ENCODE results near the gene FHOD3. TPM values are rescaled to one million over a fixed set of nuclear protein-coding genes. Genes with fewer than 3 reads are reported as not detected.

Gene FHOD3
- total RNA-seq, 1 donor from 2014 or later: 8.9 TPM

GRCh38 chr18:36826556-36826955 is 529.0 kb downstream of the FHOD3 start:
- Mint-ChIP-seq H3K36me3 (ENCODE audit: low read depth) (peaks cover 2% of the 10 kb centered on the region), H3K4me1 (ENCODE audit: low read depth) (peaks cover 33% of the 10 kb centered on the region), H3K9me3 (ENCODE audit: low read depth) (no peaks in the 10 kb centered on the region), H3K4me3 (ENCODE audit: unreplicated experiment) (no peak overlapping the region), H3K27me3 (ENCODE audit: low read depth) (no peaks in the 10 kb centered on the region), H3K27ac (ENCODE audit: unreplicated experiment) (no peak overlapping the region)
- no peak for DNase-seq (ENCODE audit: low spot score)
- no peak for TF ChIP-seq CTCF (IDR thresholded peaks at IDR 0.05)

DNA sequence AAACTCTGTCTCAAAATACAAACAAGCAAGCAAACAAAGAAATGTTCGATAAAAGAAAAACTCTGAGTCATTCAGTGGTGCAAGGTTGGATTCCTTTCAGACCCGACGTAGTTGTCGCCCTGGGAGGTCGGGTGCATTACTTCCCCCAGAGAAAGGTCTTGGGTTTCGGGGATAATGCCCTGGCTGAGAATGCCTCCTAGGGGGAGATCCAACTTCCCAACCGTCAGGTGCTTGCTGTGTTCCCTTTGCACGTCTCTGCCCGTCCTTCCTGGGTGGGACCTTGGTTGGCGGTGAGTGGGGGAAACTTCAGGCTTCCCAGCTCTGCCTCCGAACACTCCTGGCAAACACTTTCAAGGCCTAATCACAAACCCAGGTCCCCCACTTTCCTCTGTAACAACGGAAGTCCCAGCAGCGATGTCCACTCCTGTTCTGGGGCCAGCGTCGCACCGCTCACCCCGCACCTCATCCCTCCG is 530.7 kb downstream of the FHOD3 start:
- Mint-ChIP-seq H3K4me3 (ENCODE audit: unreplicated experiment) (peak overlapping the region; percentile 98), H3K27ac (ENCODE audit: unreplicated experiment) (peak overlapping the region; percentile 96), H3K4me1 (ENCODE audit: low read depth) (peaks cover 34% of the 10 kb centered on the region), H3K27me3 (ENCODE audit: low read depth) (no peaks in the 10 kb centered on the region), H3K36me3 (ENCODE audit: low read depth) (peaks cover 2% of the 10 kb centered on the region), H3K9me3 (ENCODE audit: low read depth) (no peaks in the 10 kb centered on the region)
- DNase-seq (ENCODE audit: low spot score): no peak
- TF ChIP-seq CTCF (IDR thresholded peaks at IDR 0.05): peak; percentile 11

GRCh38 chr18:36828630-36829361 is 531.3 kb downstream of the FHOD3 start, which contains the start of the genes KIAA1328 and TPGS2:
TSS of gene KIAA1328 (plus strand) at chr18:36829127. CDS start at chr18:36829139, 12 bp downstream.
TSS of gene TPGS2 (minus strand) at chr18:36829002. CDS start at chr18:36828767, 235 bp downstream.
- peak; percentile 80 for TF ChIP-seq CTCF (IDR thresholded peaks at IDR 0.05)
- peak within 1 kb of the TSS; percentile 98 for H3K4me3 Mint-ChIP-seq (ENCODE audit: unreplicated experiment)
- peak; percentile 95 for DNase-seq (ENCODE audit: low spot score)
- no peaks in the 10 kb centered on the region for H3K9me3 Mint-ChIP-seq (ENCODE audit: low read depth)
- peaks cover 2% of the 10 kb centered on the region for H3K36me3 Mint-ChIP-seq (ENCODE audit: low read depth)
- H3K27ac Mint-ChIP-seq (ENCODE audit: unreplicated experiment): peak within 1 kb of the TSS; percentile 96
- no peaks in the 10 kb centered on the region for H3K27me3 Mint-ChIP-seq (ENCODE audit: low read depth)
- peaks cover 32% of the 10 kb centered on the region for H3K4me1 Mint-ChIP-seq (ENCODE audit: low read depth)

Other genes starting within 250 kb of the FHOD3 start
- 35.5 to 45.2 TPM (median 39.8 TPM) in 3 replicates for gene RPRD1A, start 230.2 kb upstream of the FHOD3 start, total RNA-seq
- gene SLC39A6, start 168.4 kb upstream of the FHOD3 start, total RNA-seq: 84.9 to 89.9 TPM (median 86.4 TPM) in 3 replicates
- 67.1 to 77.2 TPM (median 70.5 TPM) in 3 replicates for gene ELP2, start 167.8 kb upstream of the FHOD3 start, total RNA-seq
- gene MOCOS, start 110.2 kb upstream of the FHOD3 start, total RNA-seq: 6.7 to 15.7 TPM (median 13.2 TPM) in 3 replicates

All from chondrocyte (in vitro differentiated cells).